Adrenal gland (tissue), 12 donors: ENCODE results near the gene SYNGR1. TPM values are rescaled to one million over a fixed set of nuclear protein-coding genes. Genes with fewer than 3 reads are reported as not detected.

Experiments used
- DNase-seq, 7 donors: peaks; one replicate each; pipeline ENCODE4 v3.0.0-alpha.2; 2019 to 2020
- H3K27ac ChIP-seq, 5 donors: fragments of 200-600 bp; sonication (generic) in 4 of 5; 1 replicate in 3 of 5; 2 replicates in 2 of 5; pipeline versions ENCODE4 v1.5.1 to v1.8.0; 2016 to 2020; ENCODE audit warnings: mild to moderate bottlenecking in 1 of 5
- H3K27me3 ChIP-seq: fragments of 200-600 bp; 2 replicates; pipeline ENCODE4 v1.8.0; 2021
- H3K36me3 ChIP-seq, 2 donors: fragments of 200-600 bp; replicated peaks in 1 of 2; 1 replicate in 1 of 2; 2 replicates in 1 of 2; pipeline versions ENCODE4 v1.5.1 to v1.8.0; 2018 to 2022
- H3K4me1 ChIP-seq, 2 donors: fragments of 200-600 bp; replicated peaks in 1 of 2; 1 replicate in 1 of 2; 2 replicates in 1 of 2; pipeline versions ENCODE4 v1.5.1 to v1.8.0; 2018 to 2021
- H3K4me3 ChIP-seq, 4 donors: fragments of 200-600 bp; sonication (generic) in 3 of 4; one replicate each; pipeline ENCODE4 v1.5.1; 2016 to 2018
- H3K9me3 ChIP-seq, 3 donors: fragments of 200-600 bp; sonication (generic) in 1 of 3; replicated peaks in 1 of 3; 1 replicate in 2 of 3; 2 replicates in 1 of 3; pipeline versions ENCODE4 v1.5.1 to v1.8.0; 2016 to 2021
- CTCF ChIP-seq, 6 experiments: fragments of 450-650 bp in 4 of 6; fragments of 200-600 bp in 2 of 6; sonication (generic) in 1 of 6; IDR thresholded peaks; 1 replicate in 5 of 6; 2 replicates in 1 of 6; pipeline versions ENCODE4 v1.5.1 to v1.8.0; 2016 to 2021; ENCODE audit warnings: antibody characterized with exemption in 6 of 6, mild to moderate bottlenecking in 2 of 6, moderate library complexity in 1 of 6
- POLR2A ChIP-seq, 2 donors: fragments of 450-650 bp; IDR thresholded peaks; one replicate each; pipeline ENCODE4 v1.6.1; 2017; ENCODE audit warnings: antibody characterized with exemption in 2 of 2, mild to moderate bottlenecking in 2 of 2, moderate library complexity in 1 of 2
- WGBS, 4 donors: extraction: QIAGEN DNeasy Blood & Tissue Kit in 2 of 4; methylation state at CpG; one replicate each; pipeline versions ENCODE4 v1.1.5 to v1.1.7; 2013 to 2017; 5-methylcytosine and 5-hydroxymethylcytosine counted together
- intact Hi-C, 2 donors: fragments of 100-400 bp; cut with DNase I; formaldehyde crosslinking; loops; one replicate each; pipeline versions ENCODE4 v1.14.1 to v1.15.0; 2022 to 2023
- polyA plus RNA-seq, 3 donors: library from polyadenylated mRNA; stranded (reverse); fragments of 200-250 nt in 2 of 3; fragments of 350-450 nt in 1 of 3; fragmentation: Illumina TruSeq in 1 of 3; extraction: RNeasy Lipid Tissue Mini Kit (QIAGEN cat#74804) in 1 of 3; gene quantifications; one replicate each; pipeline ENCODE4 v1.2.3, GENCODE V29; 2013 to 2014
- total RNA-seq, 9 donors: library from RNA; depleted of rRNA in 4 of 9; stranded (reverse); fragments of >200 nt in 4 of 9; fragments of 120-200 nt in 1 of 9; fragmentation: NEBNext Ultra II Directional in 1 of 9; extraction: Animal tissue kit (Norgen Biotek cat#: 25700) in 1 of 9; gene quantifications; one replicate each; pipeline versions ENCODE4 v1.1.0 to v1.2.4, GENCODE V29; 2013 to 2023
- donor health status: healthy with polysubstance abuse.
- donor health status: Bipolar disorder and iron deficiency.
- donor health status: DM: yes; HTN: yes; CAD: no.
- donor health status: DM: no; HTN: no; CAD: no.
- donor health status: DM: no; HTN: no; CAD: no.
- donor health status: DM: yes; HTN: yes; CAD: no.

Gene SYNGR1
- total and polyA plus RNA-seq, 12 donors = 8.5 to 80.0 (median 28.2) TPM

GRCh38 chr22:39341179-39341578 is 8.6 kb upstream of the SYNGR1 start:
- Histone ChIP-seq H3K4me1 (no peaks in the 10 kb centered on the region), H3K27me3 (no peaks in the 10 kb centered on the region), H3K9me3 (no peaks in the 10 kb centered on the region), H3K4me3 (no peak overlapping the region), H3K27ac (no peak overlapping the region), H3K36me3 (no peaks in the 10 kb centered on the region)
- TF ChIP-seq POLR2A (IDR thresholded peaks at IDR 0.05) (no peak), CTCF (IDR thresholded peaks at IDR 0.05) (no peak)
- DNase-seq = no peak
- intact Hi-C loops = loop anchor here (10.0 kb wide), 2 partner anchors 174 to 184 kb away; partner anchors contain the start of gene ATF4 (in 1 of the 2)
- 78 to 92% (median 83%) methylated on average over 3 of the region's 3 CpGs for WGBS, 4 donors

- Histone ChIP-seq H3K4me3 (no peak overlapping the region), H3K27me3 (no peaks in the 10 kb centered on the region), H3K36me3 (no peaks in the 10 kb centered on the region), H3K4me1 (no peaks in the 10 kb centered on the region), H3K9me3 (no peaks in the 10 kb centered on the region), H3K27ac (no peak overlapping the region)
- 28% methylated on average over 15 of the region's 15 CpGs for WGBS, 4 donors
- peak; percentile 55 to 86 (median 74) for DNase-seq
- TF ChIP-seq POLR2A (IDR thresholded peaks at IDR 0.05) = no peak
- peak; percentile 58 to 74 (median 62) for TF ChIP-seq CTCF (IDR thresholded peaks at IDR 0.05)
- intact Hi-C loops = loop anchor here (10.0 kb wide), 2 partner anchors 171 to 181 kb away; partner anchors contain the start of gene ATF4 (in 1 of the 2)
Observed at GRCh38 chr22:39343259-39344045, 6.3 kb upstream of the SYNGR1 start.

DNA sequence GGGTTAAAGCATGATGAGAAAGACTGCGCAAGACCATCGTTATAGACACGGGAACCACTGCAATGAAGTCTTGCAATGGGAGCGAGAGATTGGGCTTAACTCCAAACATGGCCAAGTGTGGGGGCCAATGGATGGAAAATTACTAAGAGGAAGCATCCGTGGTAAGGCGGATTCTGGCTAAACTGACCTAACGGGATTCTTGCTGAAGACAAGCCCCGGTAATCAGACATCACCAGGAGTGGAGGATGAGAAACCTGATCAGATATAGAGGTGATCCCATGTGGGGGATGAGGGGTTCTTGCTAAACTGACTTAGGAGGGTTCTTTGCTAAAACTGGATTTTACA is 5.8 kb upstream of the SYNGR1 start:
- H3K4me1 ChIP-seq = peaks cover 0 to 4% of the 10 kb centered on the region in 2 donors
- H3K36me3 ChIP-seq = no peaks in the 10 kb centered on the region
- no peak overlapping the region for H3K4me3 ChIP-seq
- intact Hi-C loops = loop anchor here (10.0 kb wide), 2 partner anchors 171 to 181 kb away; partner anchors contain the start of gene ATF4 (in 1 of the 2)
- 81 to 89% (median 85%) methylated on average over 8 of the region's 8 CpGs for WGBS, 4 donors
- no peak overlapping the region for H3K27ac ChIP-seq
- no peaks in the 10 kb centered on the region for H3K9me3 ChIP-seq
- no peak for DNase-seq
- TF ChIP-seq CTCF (IDR thresholded peaks at IDR 0.05) = no peak
- TF ChIP-seq POLR2A (IDR thresholded peaks at IDR 0.05) = no peak
- no peaks in the 10 kb centered on the region for H3K27me3 ChIP-seq

GRCh38 chr22:39345231-39345630 is 4.6 kb upstream of the SYNGR1 start:
- TF ChIP-seq POLR2A (IDR thresholded peaks at IDR 0.05) = no peak
- no peak for TF ChIP-seq CTCF (IDR thresholded peaks at IDR 0.05)
- Histone ChIP-seq H3K9me3 (no peaks in the 10 kb centered on the region), H3K4me1 (peaks cover 0 to 8% of the 10 kb centered on the region in 2 donors), H3K27me3 (no peaks in the 10 kb centered on the region), H3K27ac (no peak overlapping the region), H3K4me3 (no peak overlapping the region), H3K36me3 (no peaks in the 10 kb centered on the region)
- no peak for DNase-seq
- 88 to 96% (median 92%) methylated on average over 4 of the region's 4 CpGs for whole genome bisulfite sequencing, 4 donors
- intact Hi-C loops = loop anchor here (10.0 kb wide), 2 partner anchors 170 to 180 kb away; partner anchors contain the start of gene ATF4 (in 1 of the 2)
